Esophagus muscularis mucosa (tissue), 4 donors: ENCODE results near the gene GOLGA3. TPM values are rescaled to one million over a fixed set of nuclear protein-coding genes. Genes with fewer than 3 reads are reported as not detected.

Source experiments
- DNase-seq: peaks from one replicate; pipeline ENCODE4 v3.0.0-alpha.2; 2017; ENCODE audit errors: extremely low spot score
- H3K27ac ChIP-seq, 4 donors: fragments of 200-600 bp; sonication (generic); replicated peaks in 1 of 4; 1 replicate in 3 of 4; 2 replicates in 1 of 4; pipeline ENCODE4 v1.5.1; 2016 to 2019; ENCODE audit warnings: mild to moderate bottlenecking in 1 of 4
- H3K27me3 ChIP-seq, 4 donors: fragments of 200-600 bp; sonication (generic); one replicate each; pipeline versions ENCODE4 v1.5.1 to v1.6.0; 2016 to 2019
- H3K36me3 ChIP-seq, 4 donors: fragments of 200-600 bp; sonication (generic); one replicate each; pipeline ENCODE4 v1.5.1; 2016 to 2019
- H3K4me1 ChIP-seq, 4 donors: fragments of 200-600 bp; sonication (generic); one replicate each; pipeline ENCODE4 v1.5.1; 2016 to 2019
- H3K4me3 ChIP-seq, 4 donors: fragments of 200-600 bp; sonication (generic); 1 replicate in 2 of 4; 2 replicates in 2 of 4; pipeline ENCODE4 v1.5.1; 2016 to 2019; ENCODE audit warnings: mild to moderate bottlenecking in 4 of 4, moderate library complexity in 1 of 4
- H3K9me3 ChIP-seq, 4 donors: fragments of 200-600 bp; sonication (generic); 1 replicate in 3 of 4; 2 replicates in 1 of 4; pipeline ENCODE4 v1.5.1; 2016 to 2019
- CTCF ChIP-seq, 3 experiments: fragments of 200-600 bp in 2 of 3; fragments of 450-650 bp in 1 of 3; sonication (generic) in 2 of 3; IDR thresholded peaks; one replicate each; pipeline ENCODE4 v1.5.1; 2017 to 2019; ENCODE audit warnings: antibody characterized with exemption in 3 of 3, mild to moderate bottlenecking in 2 of 3, moderate library complexity in 1 of 3
- EP300 ChIP-seq: sonication (generic); formaldehyde crosslinking; IDR thresholded peaks from one replicate; pipeline ENCODE4 v1.6.1; 2017; ENCODE audit warnings: antibody characterized with exemption
- POLR2A ChIP-seq: fragments of 450-650 bp; IDR thresholded peaks from one replicate; pipeline ENCODE4 v1.6.1; 2017; ENCODE audit warnings: antibody characterized with exemption, moderate library complexity, mild to moderate bottlenecking, low read depth
- POLR2AphosphoS5 ChIP-seq, 2 donors: sonication (generic); formaldehyde crosslinking; IDR thresholded peaks; one replicate each; pipeline ENCODE4 v1.6.1; 2017; ENCODE audit warnings: antibody characterized with exemption in 2 of 2
- WGBS: methylation state at CpG from one replicate; pipeline ENCODE4 v1.1.5; 2018; 5-methylcytosine and 5-hydroxymethylcytosine counted together
- intact Hi-C: fragments of 100-400 bp; cut with DNase I; formaldehyde crosslinking; loops from one replicate; pipeline ENCODE4 v1.15.1; 2023
- total RNA-seq, 4 donors: library from RNA; depleted of rRNA; stranded (reverse); fragments of >200 nt; gene quantifications; one replicate each; pipeline versions ENCODE4 v1.1.0 to v1.2.1, GENCODE V29; 2016

GOLGA3 gene
- total RNA-seq, 4 donors from 2014 or later: 72.3 to 123 (median 93.4) TPM

- DNase-seq: no peak
- no peaks in the 10 kb centered on the region for H3K9me3 ChIP-seq
- intact Hi-C loops: no loop called here
- WGBS: 78% methylated on average over 12 of the region's 15 CpGs
- peaks cover 12 to 41% (median 23%) of the 10 kb centered on the region in 4 donors for H3K4me1 ChIP-seq
- H3K27me3 ChIP-seq: no peaks in the 10 kb centered on the region
- TF ChIP-seq POLR2A (no peak), POLR2AphosphoS5 (IDR thresholded peaks at IDR 0.05) (no peak), CTCF (IDR thresholded peaks at IDR 0.05) (no peak), EP300 (no peak)
- no peak overlapping the region for H3K27ac ChIP-seq
- H3K36me3 ChIP-seq: peaks cover 32 to 69% (median 53%) of the 10 kb centered on the region in 4 donors
- no peak overlapping the region for H3K4me3 ChIP-seq
These were observed 57.4 kb downstream of the GOLGA3 start for GRCh38 chr12:132771126-132771838.

- TF ChIP-seq POLR2A (no peak), CTCF (IDR thresholded peaks at IDR 0.05) (no peak), POLR2AphosphoS5 (IDR thresholded peaks at IDR 0.05) (no peak), EP300 (no peak)
- Histone ChIP-seq H3K4me1 (peaks cover 22 to 31% (median 26%) of the 10 kb centered on the region in 4 donors), H3K27ac (peak overlapping the region in 1 of 4 donors; percentile 15), H3K9me3 (no peaks in the 10 kb centered on the region), H3K27me3 (no peaks in the 10 kb centered on the region), H3K4me3 (no peak overlapping the region), H3K36me3 (peaks cover 3 to 23% (median 10%) of the 10 kb centered on the region in 4 donors)
- no peak for DNase-seq
- intact Hi-C loops: loop anchor here (10.0 kb wide), 1 partner anchor 118 kb away; the partner anchor contains the start of gene CHFR
- 54% methylated on average over 16 of the region's 27 CpGs for WGBS
These were observed 62.1 kb downstream of the GOLGA3 start for GRCh38 chr12:132766380-132767085.

- no peaks in the 10 kb centered on the region for H3K9me3 ChIP-seq
- WGBS: 79% methylated on average over 11 of the region's 11 CpGs
These were observed 63.3 kb downstream of the GOLGA3 start for GRCh38 chr12:132765361-132765760.

GRCh38 chr12:132764231-132764630 lies 64.4 kb downstream of the GOLGA3 start:
- intact Hi-C loops: loop anchor here (5.0 to 10.0 kb wide), 2 partner anchors 63 to 121 kb away; partner anchors contain the start of genes CHFR and GOLGA3
- Histone ChIP-seq H3K27ac (no peak overlapping the region), H3K36me3 (peaks cover 0 to 2% (median 0%) of the 10 kb centered on the region in 4 donors), H3K4me3 (no peak overlapping the region), H3K9me3 (no peaks in the 10 kb centered on the region), H3K27me3 (no peaks in the 10 kb centered on the region), H3K4me1 (peaks cover 38 to 48% (median 44%) of the 10 kb centered on the region in 4 donors)
- DNase-seq: no peak
- TF ChIP-seq POLR2A (no peak), EP300 (no peak), POLR2AphosphoS5 (IDR thresholded peaks at IDR 0.05) (no peak), CTCF (IDR thresholded peaks at IDR 0.05) (no peak)
- WGBS: 95% methylated on average over 20 of the region's 20 CpGs

More at GRCh38 chr12:132765361-132765760, 63.3 kb downstream of the GOLGA3 start:
- no peaks in the 10 kb centered on the region for H3K27me3 ChIP-seq
- TF ChIP-seq POLR2AphosphoS5 (IDR thresholded peaks at IDR 0.05): no peak
- no peak for TF ChIP-seq EP300
- intact Hi-C loops: loop anchor here (10.0 kb wide), 1 partner anchor 119 kb away; the partner anchor contains the start of gene CHFR
- no peak overlapping the region for H3K4me3 ChIP-seq
- DNase-seq: no peak
- peaks cover 27 to 39% (median 33%) of the 10 kb centered on the region in 4 donors for H3K4me1 ChIP-seq
- peaks cover 0 to 13% (median 7%) of the 10 kb centered on the region in 4 donors for H3K36me3 ChIP-seq
- no peak overlapping the region for H3K27ac ChIP-seq
